Measurements from ENCODE around the gene POTEE.
"Not testable (repeated sequence)": the region's sequence is repeated elsewhere in the genome, so short reads cannot be mapped to it uniquely, and the experiment has no call there.

The POTEE gene

GRCh38 chr2:131178721-131179418 lies 30.5 kb upstream of the POTEE start:
- not testable (repeated sequence) for H3K4ac ChIP-seq (ENCODE audit: low read depth, low read length); H2AFZ ChIP-seq (ENCODE audit: insufficient read depth, low read length, poor library complexity); H4K12ac ChIP-seq (ENCODE audit: low read depth, low read length); H2BK5ac ChIP-seq (ENCODE audit: low read depth, low read length, poor library complexity); H4K8ac ChIP-seq (ENCODE audit: low read depth, low read length); H3K79me1 ChIP-seq (ENCODE audit: low read length); H3K79me2 ChIP-seq (ENCODE audit: control insufficient read depth, insufficient read depth, low read length, poor library complexity); H3K27me3 ChIP-seq (ENCODE audit: insufficient read depth, low read length); H3K14ac ChIP-seq (ENCODE audit: low read length); H3K9me3 ChIP-seq (ENCODE audit: insufficient read depth, low read depth, low read length); H3K27ac ChIP-seq (ENCODE audit: low read depth, low read length); H4K91ac ChIP-seq (ENCODE audit: low read depth, low read length); H3K4me1 ChIP-seq (ENCODE audit: control insufficient read depth in 1 of 2, insufficient read depth in 2 of 2, low read length in 2 of 2); H3K4me2 ChIP-seq (ENCODE audit: low read length); H3K23ac ChIP-seq (ENCODE audit: low read length); H3K36me3 ChIP-seq (ENCODE audit: control insufficient read depth in 1 of 2, insufficient read depth in 2 of 2, low read length in 2 of 2); H3K4me3 ChIP-seq (ENCODE audit: low read depth, low read length); H2BK12ac ChIP-seq (ENCODE audit: low read length); H3K9ac ChIP-seq (ENCODE audit: low read length); H2BK120ac ChIP-seq (ENCODE audit: insufficient read depth, low read length, poor library complexity); H2AK5ac ChIP-seq (ENCODE audit: low read length); H3K18ac ChIP-seq (ENCODE audit: low read length)
- peak in 1 of 2 donors; percentile 29 for DNase-seq
- WGBS (ENCODE audit: extremely low coverage, insufficient coverage, insufficient read length), result no CpG with 5 or more reads among the region's 15 CpGs

DNA sequence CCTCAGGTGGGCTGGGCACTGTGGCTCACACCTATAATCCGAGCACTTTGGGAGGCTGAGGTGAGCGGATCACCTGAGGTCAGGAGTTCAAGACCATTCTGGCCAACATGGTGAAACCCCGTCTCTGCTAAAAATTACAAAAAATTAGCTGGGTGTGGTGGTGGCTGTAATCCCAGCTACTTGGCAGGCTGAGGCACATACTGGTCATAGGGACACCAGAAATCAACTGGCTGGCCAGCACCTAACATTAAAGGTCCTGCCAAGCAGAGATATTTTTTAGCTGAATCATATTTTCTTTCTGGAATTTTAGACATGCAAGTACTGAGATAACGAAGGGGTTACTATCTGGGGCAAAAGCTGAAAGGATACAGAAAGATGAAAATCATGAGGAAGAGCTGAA lies 27.9 kb upstream of the POTEE start:
- not testable (repeated sequence) for H3K27me3 ChIP-seq (ENCODE audit: insufficient read depth, low read length); H2AK5ac ChIP-seq (ENCODE audit: low read length); H3K18ac ChIP-seq (ENCODE audit: low read length); H2BK5ac ChIP-seq (ENCODE audit: low read depth, low read length, poor library complexity); H4K91ac ChIP-seq (ENCODE audit: low read depth, low read length); H2AFZ ChIP-seq (ENCODE audit: insufficient read depth, low read length, poor library complexity); H3K23ac ChIP-seq (ENCODE audit: low read length); H3K4me3 ChIP-seq (ENCODE audit: low read depth, low read length); H3K79me2 ChIP-seq (ENCODE audit: control insufficient read depth, insufficient read depth, low read length, poor library complexity); H3K14ac ChIP-seq (ENCODE audit: low read length); H3K9me3 ChIP-seq (ENCODE audit: insufficient read depth, low read depth, low read length); H3K36me3 ChIP-seq (ENCODE audit: control insufficient read depth in 1 of 2, insufficient read depth in 2 of 2, low read length in 2 of 2); H2BK12ac ChIP-seq (ENCODE audit: low read length); H2BK120ac ChIP-seq (ENCODE audit: insufficient read depth, low read length, poor library complexity); H3K4me2 ChIP-seq (ENCODE audit: low read length); H4K12ac ChIP-seq (ENCODE audit: low read depth, low read length); H3K9ac ChIP-seq (ENCODE audit: low read length); H3K79me1 ChIP-seq (ENCODE audit: low read length); H4K8ac ChIP-seq (ENCODE audit: low read depth, low read length); H3K4ac ChIP-seq (ENCODE audit: low read depth, low read length); H3K27ac ChIP-seq (ENCODE audit: low read depth, low read length); H3K4me1 ChIP-seq (ENCODE audit: control insufficient read depth in 1 of 2, insufficient read depth in 2 of 2, low read length in 2 of 2)
- no CpG with 5 or more reads among the region's 4 CpGs for WGBS (ENCODE audit: extremely low coverage, insufficient coverage, insufficient read length)
- peak in 1 of 2 donors; percentile 46 for DNase-seq

DNA sequence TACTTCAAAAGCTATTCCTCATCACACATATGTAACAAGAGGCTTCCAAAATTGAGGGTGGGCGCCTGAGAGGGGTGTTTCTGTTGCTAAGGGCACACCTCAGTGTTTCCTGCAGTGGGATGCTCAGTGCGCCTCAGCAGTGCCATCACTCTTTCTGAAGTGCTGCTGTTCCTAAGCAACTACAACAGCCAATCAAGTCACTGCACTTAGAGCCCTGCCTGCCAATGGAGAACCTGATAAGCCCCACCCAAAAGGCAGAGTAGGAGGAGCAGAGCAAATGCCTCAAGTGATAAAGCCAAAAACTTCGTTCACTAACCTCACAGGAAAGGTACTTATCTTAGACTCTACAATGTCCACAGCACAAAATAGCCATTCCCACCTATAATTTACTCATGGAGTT lies 15.9 kb upstream of the POTEE start:
- not testable (repeated sequence) for H3K4me3 ChIP-seq (ENCODE audit: low read depth, low read length); H2BK120ac ChIP-seq (ENCODE audit: insufficient read depth, low read length, poor library complexity); H2AK5ac ChIP-seq (ENCODE audit: low read length); H3K18ac ChIP-seq (ENCODE audit: low read length); H3K4me1 ChIP-seq (ENCODE audit: control insufficient read depth in 1 of 2, insufficient read depth in 2 of 2, low read length in 2 of 2); H2BK5ac ChIP-seq (ENCODE audit: low read depth, low read length, poor library complexity); H3K4ac ChIP-seq (ENCODE audit: low read depth, low read length); H4K12ac ChIP-seq (ENCODE audit: low read depth, low read length); H3K79me2 ChIP-seq (ENCODE audit: control insufficient read depth, insufficient read depth, low read length, poor library complexity); H3K79me1 ChIP-seq (ENCODE audit: low read length); H3K4me2 ChIP-seq (ENCODE audit: low read length); H3K23ac ChIP-seq (ENCODE audit: low read length); H4K8ac ChIP-seq (ENCODE audit: low read depth, low read length); H3K9me3 ChIP-seq (ENCODE audit: insufficient read depth, low read depth, low read length); DNase-seq; H4K91ac ChIP-seq (ENCODE audit: low read depth, low read length); H3K14ac ChIP-seq (ENCODE audit: low read length); H3K27me3 ChIP-seq (ENCODE audit: insufficient read depth, low read length); H3K36me3 ChIP-seq (ENCODE audit: control insufficient read depth in 1 of 2, insufficient read depth in 2 of 2, low read length in 2 of 2); H2AFZ ChIP-seq (ENCODE audit: insufficient read depth, low read length, poor library complexity); H3K27ac ChIP-seq (ENCODE audit: low read depth, low read length); H2BK12ac ChIP-seq (ENCODE audit: low read length); H3K9ac ChIP-seq (ENCODE audit: low read length)
- no CpG with 5 or more reads among the region's 3 CpGs for WGBS (ENCODE audit: extremely low coverage, insufficient coverage, insufficient read length)

GRCh38 chr2:131196186-131196585 lies 13.2 kb upstream of the POTEE start:
- not testable (repeated sequence) for H3K36me3 ChIP-seq (ENCODE audit: control insufficient read depth in 1 of 2, insufficient read depth in 2 of 2, low read length in 2 of 2); H3K27ac ChIP-seq (ENCODE audit: low read depth, low read length); H3K4ac ChIP-seq (ENCODE audit: low read depth, low read length); H3K4me3 ChIP-seq (ENCODE audit: low read depth, low read length); H4K12ac ChIP-seq (ENCODE audit: low read depth, low read length); H2BK12ac ChIP-seq (ENCODE audit: low read length); H3K9ac ChIP-seq (ENCODE audit: low read length); H3K9me3 ChIP-seq (ENCODE audit: insufficient read depth, low read depth, low read length); H3K14ac ChIP-seq (ENCODE audit: low read length); H3K27me3 ChIP-seq (ENCODE audit: insufficient read depth, low read length); H3K4me2 ChIP-seq (ENCODE audit: low read length); H3K79me1 ChIP-seq (ENCODE audit: low read length); H3K4me1 ChIP-seq (ENCODE audit: control insufficient read depth in 1 of 2, insufficient read depth in 2 of 2, low read length in 2 of 2); H4K8ac ChIP-seq (ENCODE audit: low read depth, low read length); H4K91ac ChIP-seq (ENCODE audit: low read depth, low read length); H2BK120ac ChIP-seq (ENCODE audit: insufficient read depth, low read length, poor library complexity); DNase-seq; H3K23ac ChIP-seq (ENCODE audit: low read length); H2AFZ ChIP-seq (ENCODE audit: insufficient read depth, low read length, poor library complexity); H3K18ac ChIP-seq (ENCODE audit: low read length); H2AK5ac ChIP-seq (ENCODE audit: low read length); H2BK5ac ChIP-seq (ENCODE audit: low read depth, low read length, poor library complexity); H3K79me2 ChIP-seq (ENCODE audit: control insufficient read depth, insufficient read depth, low read length, poor library complexity)
- no CpG with 5 or more reads among the region's 2 CpGs for WGBS (ENCODE audit: extremely low coverage, insufficient coverage, insufficient read length)

Data from trophoblast cell (in vitro differentiated cells and primary cell).